ENCODE results near the gene HPX. TPM values are rescaled to one million over a fixed set of nuclear protein-coding genes. Genes with fewer than 3 reads are reported as not detected.

Gene HPX
- total and polyA plus RNA-seq, 10 donors = 0.65 to 3.8 (median 1.4) TPM; not detected in 1

DNA sequence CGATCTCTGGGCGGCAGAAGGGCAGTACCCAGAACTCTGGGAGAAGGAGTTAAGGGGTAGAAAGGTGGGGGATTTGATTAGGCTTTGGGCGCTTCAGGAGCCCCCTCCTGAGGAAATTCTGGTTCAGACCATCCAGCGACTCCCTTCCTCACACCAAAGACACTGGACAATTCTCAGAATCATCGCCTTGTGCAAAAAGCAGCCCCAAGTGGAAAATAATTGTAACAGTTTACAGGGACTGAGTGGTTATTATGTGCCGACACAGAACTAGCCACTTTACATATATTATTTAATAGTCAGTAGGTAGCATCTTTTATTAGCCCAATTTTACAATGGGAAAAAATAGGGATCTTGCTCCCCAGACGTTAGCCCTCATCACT is 33.6 kb upstream of the HPX start:
- peak overlapping the region; percentile 4 to 90 (median 64) for H3K4me3 ChIP-seq
- H3K27me3 ChIP-seq (replicated peaks in 1 of 7) = no peaks in the 10 kb centered on the region
- H3K9me3 ChIP-seq = no peaks in the 10 kb centered on the region
- peaks cover 0 to 32% (median 25%) of the 10 kb centered on the region in 6 donors for H3K36me3 ChIP-seq
- H3K27ac ChIP-seq = peak overlapping the region; percentile 69 to 93 (median 90)
- peaks cover 9 to 45% (median 30%) of the 10 kb centered on the region in 6 donors for H3K4me1 ChIP-seq
- no peak for DNase-seq
- intact Hi-C loops (cut with DNase I; ENCODE audit: low total_unique reads) = no loop called here
- 42 to 55% (median 45%) methylated on average over 7 of the region's 7 CpGs for WGBS, 5 donors
- no peak for TF ChIP-seq POLR2A (IDR thresholded peaks at IDR 0.05)
- TF ChIP-seq POLR2AphosphoS5 (IDR thresholded peaks at IDR 0.05) = no peak
- TF ChIP-seq, protein P1, sequence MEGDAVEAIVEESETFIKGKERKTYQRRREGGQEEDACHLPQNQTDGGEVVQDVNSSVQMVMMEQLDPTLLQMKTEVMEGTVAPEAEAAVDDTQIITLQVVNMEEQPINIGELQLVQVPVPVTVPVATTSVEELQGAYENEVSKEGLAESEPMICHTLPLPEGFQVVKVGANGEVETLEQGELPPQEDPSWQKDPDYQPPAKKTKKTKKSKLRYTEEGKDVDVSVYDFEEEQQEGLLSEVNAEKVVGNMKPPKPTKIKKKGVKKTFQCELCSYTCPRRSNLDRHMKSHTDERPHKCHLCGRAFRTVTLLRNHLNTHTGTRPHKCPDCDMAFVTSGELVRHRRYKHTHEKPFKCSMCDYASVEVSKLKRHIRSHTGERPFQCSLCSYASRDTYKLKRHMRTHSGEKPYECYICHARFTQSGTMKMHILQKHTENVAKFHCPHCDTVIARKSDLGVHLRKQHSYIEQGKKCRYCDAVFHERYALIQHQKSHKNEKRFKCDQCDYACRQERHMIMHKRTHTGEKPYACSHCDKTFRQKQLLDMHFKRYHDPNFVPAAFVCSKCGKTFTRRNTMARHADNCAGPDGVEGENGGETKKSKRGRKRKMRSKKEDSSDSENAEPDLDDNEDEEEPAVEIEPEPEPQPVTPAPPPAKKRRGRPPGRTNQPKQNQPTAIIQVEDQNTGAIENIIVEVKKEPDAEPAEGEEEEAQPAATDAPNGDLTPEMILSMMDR (IDR thresholded peaks at IDR 0.05 in 8 of 11, conservative IDR thresholded peaks at IDR 0.05 in 3 of 11) = no peak

DNA sequence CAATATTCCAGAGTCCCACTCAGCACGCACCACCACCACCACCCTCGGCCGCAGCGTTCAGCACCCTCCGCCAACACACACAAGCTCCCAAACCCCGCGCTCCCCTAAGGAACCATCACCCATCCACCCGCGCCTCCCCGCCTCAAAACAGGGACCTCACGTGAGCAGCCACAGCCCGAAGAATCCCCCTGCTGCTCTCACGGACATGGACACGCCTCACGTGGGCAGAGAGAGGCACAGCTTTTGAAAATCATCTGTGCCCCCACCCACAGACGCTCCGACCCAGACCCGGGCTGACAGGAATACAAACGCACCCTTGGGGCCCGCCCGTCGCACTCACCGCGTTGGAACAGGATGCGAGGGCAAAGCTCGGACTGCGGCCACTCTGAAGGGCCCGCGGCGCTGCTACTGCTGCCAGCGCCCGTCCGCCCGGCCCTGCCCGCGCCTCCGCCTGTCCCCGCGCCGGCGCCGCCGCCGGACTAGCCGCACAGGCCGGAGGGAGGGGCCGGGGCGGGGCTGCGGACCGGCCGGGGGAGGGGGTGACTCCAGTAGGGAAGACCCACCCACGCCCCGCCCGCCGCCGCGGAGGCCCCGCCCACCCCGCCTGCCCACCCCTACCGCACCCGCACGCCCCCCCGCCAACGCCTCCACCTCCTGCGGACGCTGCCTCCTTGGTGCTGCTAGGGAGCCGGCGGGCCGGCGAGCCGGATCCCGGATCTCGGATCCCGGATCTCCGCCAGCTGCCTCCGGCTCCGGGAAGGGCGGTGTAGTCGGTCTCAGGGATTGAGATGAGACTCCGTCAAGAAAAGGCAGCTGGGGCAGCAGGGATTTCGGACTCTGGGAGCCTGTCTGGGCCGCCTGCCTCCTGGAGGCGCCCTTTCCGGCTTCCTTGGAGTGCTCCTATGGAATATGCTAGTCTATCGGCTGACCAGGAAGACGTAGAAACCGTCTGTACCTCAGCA is 32.9 kb upstream of the HPX start, which contains the start of gene TRIM3:
Gene TRIM3, minus strand, starts transcription at position 491 of the 962 bp plus-strand sequence. CDS start 8,246 bp downstream, outside the sequence.
- peaks cover 12 to 46% (median 32%) of the 10 kb centered on the region in 6 donors for H3K4me1 ChIP-seq
- 1 to 4% (median 1%) methylated on average over 34 to 87 of the region's 87 CpGs for WGBS, 5 donors
- intact Hi-C loops (cut with DNase I; ENCODE audit: low total_unique reads) = no loop called here
- H3K36me3 ChIP-seq = peaks cover 0 to 25% (median 23%) of the 10 kb centered on the region in 6 donors
- H3K9me3 ChIP-seq = no peaks in the 10 kb centered on the region
- peak; percentile 96 for DNase-seq
- peak within 1 kb of the TSS; percentile 58 to 90 (median 65) for H3K4me3 ChIP-seq
- H3K27me3 ChIP-seq (replicated peaks in 1 of 7) = no peaks in the 10 kb centered on the region
- peak; percentile 65 to 83 (median 80) for TF ChIP-seq POLR2AphosphoS5 (IDR thresholded peaks at IDR 0.05)
- peak in 1 of 3 donors; percentile 19 for TF ChIP-seq POLR2A (IDR thresholded peaks at IDR 0.05)
- TF ChIP-seq, protein P1 (IDR thresholded peaks at IDR 0.05 in 8 of 11, conservative IDR thresholded peaks at IDR 0.05 in 3 of 11) = peak in 1 of 11 experiments; percentile 15
- H3K27ac ChIP-seq = peak within 1 kb of the TSS; percentile 69 to 93 (median 90)

DNA sequence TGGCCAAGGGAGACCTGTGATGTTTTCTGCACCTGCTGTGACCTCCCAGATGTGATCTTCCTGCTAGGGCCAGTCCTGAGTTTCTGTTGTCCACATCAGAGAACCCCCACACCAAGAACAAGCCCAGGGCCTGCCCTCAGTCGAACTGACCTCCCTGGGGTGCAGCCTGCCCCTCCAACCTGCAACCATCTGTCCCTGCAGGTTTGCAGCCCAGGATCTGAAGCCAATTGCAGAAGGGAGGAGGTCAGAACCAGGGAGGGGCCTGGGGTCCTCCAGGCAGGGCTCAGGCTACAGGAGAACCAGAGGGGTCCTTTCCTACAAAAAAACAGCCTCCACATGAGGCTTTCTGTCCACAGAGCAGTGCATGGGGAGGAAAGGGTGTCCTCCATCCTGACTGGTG is 32.1 kb upstream of the HPX start:
- H3K36me3 ChIP-seq = peaks cover 0 to 17% (median 15%) of the 10 kb centered on the region in 6 donors
- H3K9me3 ChIP-seq = no peaks in the 10 kb centered on the region
- H3K27ac ChIP-seq = peak overlapping the region in 5 of 8 donors; percentile 88 to 93 (median 91)
- no peak for DNase-seq
- peak overlapping the region; percentile 58 to 90 (median 65) for H3K4me3 ChIP-seq
- intact Hi-C loops (cut with DNase I; ENCODE audit: low total_unique reads) = no loop called here
- no peaks in the 10 kb centered on the region for H3K27me3 ChIP-seq (replicated peaks in 1 of 7)
- TF ChIP-seq POLR2AphosphoS5 (IDR thresholded peaks at IDR 0.05) (no peak), POLR2A (IDR thresholded peaks at IDR 0.05) (no peak)
- TF ChIP-seq, protein P1 (IDR thresholded peaks at IDR 0.05 in 8 of 11, conservative IDR thresholded peaks at IDR 0.05 in 3 of 11) = no peak
- 29 to 68% (median 63%) methylated on average over 1 of the region's 1 CpG; no CpG with 5 or more reads in 1 of the 5 donors for WGBS, 5 donors
- H3K4me1 ChIP-seq = peaks cover 12 to 52% (median 33%) of the 10 kb centered on the region in 6 donors

DNA sequence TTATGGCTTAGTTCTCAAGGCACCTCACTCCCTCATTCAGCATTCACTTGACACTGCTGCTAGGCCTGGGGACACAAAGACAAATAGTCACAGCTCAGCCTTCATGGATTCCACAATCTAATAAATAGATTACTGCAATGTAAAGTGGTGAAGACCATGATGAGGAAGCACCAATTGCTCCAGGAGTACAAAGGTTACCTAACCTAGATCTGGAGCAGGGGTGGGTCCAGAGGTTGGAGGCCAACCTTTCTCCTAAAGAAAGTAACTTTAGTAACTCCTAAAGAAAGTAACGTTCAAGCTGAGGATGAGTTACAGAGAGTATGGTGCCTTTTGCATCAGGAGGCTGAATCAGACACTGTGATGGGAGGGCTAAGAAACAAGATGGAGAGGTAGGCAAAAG is 28.8 kb upstream of the HPX start:
- Histone ChIP-seq H3K4me3 (no peak overlapping the region), H3K27me3 (replicated peaks in 1 of 7) (no peaks in the 10 kb centered on the region), H3K27ac (peak overlapping the region; percentile 38 to 74 (median 59)), H3K36me3 (peaks cover 0 to 10% (median 4%) of the 10 kb centered on the region in 6 donors), H3K4me1 (peaks cover 12 to 44% (median 30%) of the 10 kb centered on the region in 6 donors), H3K9me3 (no peaks in the 10 kb centered on the region)
- WGBS, 5 donors = 90 to 97% (median 97%) methylated on average over 1 of the region's 1 CpG
- intact Hi-C loops (cut with DNase I; ENCODE audit: low total_unique reads) = no loop called here
- TF ChIP-seq POLR2A (IDR thresholded peaks at IDR 0.05) = no peak
- TF ChIP-seq, protein P1 (IDR thresholded peaks at IDR 0.05 in 8 of 11, conservative IDR thresholded peaks at IDR 0.05 in 3 of 11) = no peak
- no peak for TF ChIP-seq POLR2AphosphoS5 (IDR thresholded peaks at IDR 0.05)
- no peak for DNase-seq
